Measurements from ENCODE around the gene SLC7A14. TPM values are rescaled to one million over a fixed set of nuclear protein-coding genes. Genes with fewer than 3 reads are reported as not detected.

Gene SLC7A14
- total RNA-seq, 2 experiments from 2014 or later = not detected

DNA sequence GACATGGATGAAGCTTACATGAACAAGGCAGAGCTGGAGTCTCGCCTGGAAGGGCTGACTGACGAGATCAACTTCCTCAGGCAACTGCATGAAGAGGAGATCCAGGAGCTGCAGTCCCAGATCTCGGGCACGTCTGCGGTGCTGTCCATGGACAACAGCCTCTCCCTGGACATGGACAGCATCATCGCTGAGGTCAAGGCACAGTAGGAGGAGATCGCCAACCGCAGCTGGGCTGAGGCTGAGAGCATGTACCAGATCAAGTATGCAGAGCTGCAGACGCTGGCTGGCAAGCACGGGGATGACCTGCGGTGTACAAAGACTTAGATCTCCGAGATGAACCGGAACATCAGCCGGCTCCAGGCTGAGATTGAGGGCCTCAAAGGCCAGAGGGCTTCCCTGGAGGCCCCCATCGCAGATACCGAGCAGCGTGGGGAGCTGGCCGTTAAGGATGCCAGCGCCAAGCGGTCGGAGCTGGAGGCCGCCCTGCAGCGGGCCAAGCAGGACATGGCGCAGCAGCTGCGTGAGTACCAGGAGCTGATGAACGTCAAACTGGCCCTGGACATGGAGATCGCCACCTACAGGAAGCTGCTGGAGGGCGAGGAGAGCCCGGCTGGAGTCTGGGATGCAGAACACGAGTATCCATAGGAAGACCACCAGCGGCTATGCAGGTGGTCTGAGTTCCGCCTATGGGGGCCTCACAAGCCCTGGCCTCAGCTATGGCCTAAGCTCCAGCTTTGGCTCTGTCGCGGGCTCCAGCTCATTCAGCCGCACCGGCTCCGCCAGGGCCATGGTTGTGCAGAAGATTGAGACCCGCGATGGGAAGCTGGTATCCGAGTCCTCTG lies 89.6 kb downstream of the SLC7A14 start:
- no peak for DNase-seq
- Mint-ChIP-seq H3K27ac (no peak overlapping the region), H3K9me3 (no peaks in the 10 kb centered on the region), H3K36me3 (ENCODE audit: low read depth) (no peaks in the 10 kb centered on the region), H3K4me1 (no peaks in the 10 kb centered on the region), H3K4me3 (no peak overlapping the region), H3K27me3 (peaks cover 4% of the 10 kb centered on the region)
- CTCF ChIA-PET = no interaction called here
- POLR2A ChIA-PET = no interaction called here

DNA sequence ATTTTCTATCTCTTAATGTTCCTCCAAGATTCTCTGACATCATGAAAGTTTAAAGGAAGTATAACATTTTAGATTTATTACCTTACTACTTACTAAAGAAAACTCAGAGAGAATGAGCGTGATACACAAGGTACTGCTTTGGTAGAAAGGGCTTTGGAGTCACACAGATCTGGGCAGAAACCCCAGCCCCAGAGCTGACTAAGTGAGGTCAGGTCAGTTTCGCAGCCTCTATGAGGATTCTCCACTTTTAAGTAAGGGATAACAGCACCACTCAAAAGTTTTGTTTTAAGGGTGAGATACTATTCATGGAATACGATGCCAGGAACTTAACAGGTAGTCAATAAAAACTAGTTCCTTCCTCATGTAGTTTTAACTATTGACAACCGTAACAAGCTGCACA lies 91.1 kb downstream of the SLC7A14 start:
- H3K36me3 Mint-ChIP-seq (ENCODE audit: low read depth) = no peaks in the 10 kb centered on the region
- no peaks in the 10 kb centered on the region for H3K4me1 Mint-ChIP-seq
- no peak overlapping the region for H3K4me3 Mint-ChIP-seq
- H3K27ac Mint-ChIP-seq = no peak overlapping the region
- peaks cover 2% of the 10 kb centered on the region for H3K27me3 Mint-ChIP-seq
- no peak for DNase-seq
- ChIA-PET CTCF (interaction anchor here (0.6 kb wide), 1 partner anchor 105 kb away, joined by 3 read pairs; no protein-coding TSS in a partner anchor), POLR2A (no interaction called here)
- H3K9me3 Mint-ChIP-seq = no peaks in the 10 kb centered on the region

DNA sequence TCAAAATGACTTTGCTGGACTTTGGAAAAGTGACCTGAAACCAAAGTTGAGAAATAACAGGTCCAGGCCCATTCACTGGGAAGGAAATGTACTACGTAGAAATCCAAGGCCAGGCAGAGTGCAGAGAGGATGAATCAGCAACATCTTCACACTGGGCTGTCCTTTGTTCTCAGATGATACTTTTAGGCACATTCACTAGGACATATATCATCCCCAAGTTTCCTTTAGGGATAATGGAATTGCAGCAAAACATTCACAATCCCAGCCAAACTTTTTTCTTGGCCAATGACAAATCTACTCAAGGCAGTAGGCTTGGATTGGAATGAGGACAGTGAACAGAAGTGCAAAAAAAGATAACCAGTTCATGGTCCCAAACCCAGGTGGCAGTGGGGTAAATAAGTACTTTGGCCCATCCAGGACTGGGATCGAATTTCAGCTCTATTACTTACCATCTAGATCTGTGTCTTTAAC lies 92.1 kb downstream of the SLC7A14 start:
- Mint-ChIP-seq H3K4me1 (no peaks in the 10 kb centered on the region), H3K27me3 (no peaks in the 10 kb centered on the region), H3K27ac (no peak overlapping the region), H3K4me3 (no peak overlapping the region), H3K9me3 (no peaks in the 10 kb centered on the region), H3K36me3 (ENCODE audit: low read depth) (no peaks in the 10 kb centered on the region)
- POLR2A ChIA-PET = no interaction called here
- DNase-seq = no peak
- CTCF ChIA-PET = interaction anchor here (0.5 kb wide), 1 partner anchor 1480 kb away, joined by 3 read pairs; no protein-coding TSS in a partner anchor

DNA sequence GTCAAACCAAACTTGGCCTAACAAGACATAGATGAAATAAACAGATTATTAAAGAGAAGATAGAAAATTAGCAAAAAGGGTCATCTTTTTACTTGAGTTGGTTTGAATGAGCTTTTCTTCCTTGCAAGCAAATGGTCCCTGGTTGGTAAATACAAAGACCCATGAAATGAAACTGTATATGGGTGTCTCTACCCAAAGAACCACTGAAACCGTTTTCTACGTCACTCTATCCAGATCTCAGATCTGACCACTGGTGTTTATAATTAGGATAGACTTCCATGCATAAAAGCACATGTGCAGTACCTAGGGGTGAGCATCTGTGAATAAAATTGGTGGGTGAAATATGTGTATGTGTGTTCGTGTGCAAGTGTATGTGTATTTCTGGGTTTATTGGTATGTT lies 94.0 kb downstream of the SLC7A14 start:
- Mint-ChIP-seq H3K36me3 (ENCODE audit: low read depth) (no peaks in the 10 kb centered on the region), H3K9me3 (no peaks in the 10 kb centered on the region), H3K4me1 (no peaks in the 10 kb centered on the region), H3K27ac (no peak overlapping the region), H3K27me3 (peaks cover 11% of the 10 kb centered on the region), H3K4me3 (no peak overlapping the region)
- no peak for DNase-seq
- ChIA-PET CTCF (no interaction called here), POLR2A (no interaction called here)

DNA sequence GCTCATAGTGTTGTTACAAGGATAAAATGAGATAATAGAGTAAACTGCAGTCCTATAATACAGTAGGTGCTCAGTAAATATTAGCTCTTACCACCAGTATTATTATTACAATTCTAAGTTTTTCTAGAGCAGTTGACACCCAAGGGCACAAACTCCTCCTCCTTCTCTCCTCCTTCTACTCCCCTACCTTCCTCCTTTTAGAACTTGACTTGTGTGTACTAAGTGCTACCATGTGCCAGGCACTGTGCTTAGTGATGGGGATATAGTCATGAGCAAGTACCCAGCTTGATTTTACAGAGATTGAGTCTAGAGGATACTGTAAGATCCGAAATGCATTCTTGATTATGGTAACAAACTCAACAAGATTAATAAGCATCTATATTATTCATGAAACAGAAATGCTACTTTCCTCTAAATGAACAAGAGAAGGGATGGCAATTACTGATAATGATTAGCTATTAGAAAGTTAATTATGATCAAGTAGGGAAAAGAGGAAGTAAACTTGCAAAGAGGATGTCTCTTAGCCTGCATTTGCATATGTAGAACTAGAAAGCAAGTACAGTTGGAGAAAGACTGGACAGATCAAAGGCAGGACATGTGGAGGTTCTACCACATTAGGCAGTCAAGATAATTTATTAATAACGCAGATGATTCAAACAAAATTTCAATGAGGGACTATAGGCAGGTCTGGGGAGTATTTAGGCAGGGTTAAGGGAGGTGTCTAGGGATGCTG lies 94.9 kb downstream of the SLC7A14 start:
- DNase-seq = no peak
- Mint-ChIP-seq H3K36me3 (ENCODE audit: low read depth) (no peaks in the 10 kb centered on the region), H3K4me1 (no peaks in the 10 kb centered on the region), H3K27ac (no peak overlapping the region), H3K4me3 (no peak overlapping the region), H3K9me3 (no peaks in the 10 kb centered on the region), H3K27me3 (peaks cover 18% of the 10 kb centered on the region)
- CTCF ChIA-PET = interaction anchor here (0.7 kb wide), 1 partner anchor 9 kb away, joined by 3 read pairs; no protein-coding TSS in a partner anchor
- POLR2A ChIA-PET = no interaction called here

DNA sequence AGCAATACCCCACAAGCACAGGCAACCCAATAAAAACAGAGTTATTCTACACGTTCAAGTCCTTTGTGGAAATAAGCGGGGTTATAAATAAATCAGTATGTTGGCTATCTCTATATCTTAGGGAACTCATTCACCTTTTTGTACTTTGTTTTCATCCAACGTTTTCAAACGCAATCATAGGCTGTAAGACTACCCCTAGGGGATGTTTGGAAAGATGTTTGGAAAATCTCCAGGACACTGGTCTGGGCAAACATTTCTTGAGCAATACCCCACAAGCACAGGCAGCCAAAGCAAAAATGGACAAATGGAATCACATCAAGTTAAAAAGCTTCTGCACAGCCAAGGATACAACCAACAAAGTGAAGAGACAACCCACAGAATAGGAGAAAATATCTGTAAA lies 97.1 kb downstream of the SLC7A14 start:
- no peak overlapping the region for H3K4me3 Mint-ChIP-seq
- peaks cover 18% of the 10 kb centered on the region for H3K27me3 Mint-ChIP-seq
- ChIA-PET CTCF (no interaction called here), POLR2A (no interaction called here)
- no peak for DNase-seq
- H3K36me3 Mint-ChIP-seq (ENCODE audit: low read depth) = no peaks in the 10 kb centered on the region
- H3K9me3 Mint-ChIP-seq = no peaks in the 10 kb centered on the region
- H3K27ac Mint-ChIP-seq = no peak overlapping the region
- no peaks in the 10 kb centered on the region for H3K4me1 Mint-ChIP-seq

- H3K36me3 Mint-ChIP-seq (ENCODE audit: low read depth) = no peaks in the 10 kb centered on the region
- no peak overlapping the region for H3K27ac Mint-ChIP-seq
- no peaks in the 10 kb centered on the region for H3K9me3 Mint-ChIP-seq
- POLR2A ChIA-PET = no interaction called here
- no peaks in the 10 kb centered on the region for H3K4me1 Mint-ChIP-seq
- peaks cover 18% of the 10 kb centered on the region for H3K27me3 Mint-ChIP-seq
- CTCF ChIA-PET = interaction anchor here (0.6 kb wide), 2 partner anchors 22 to 295 kb away, joined by 3 read pairs; no protein-coding TSS in a partner anchor
- no peak for DNase-seq
- no peak overlapping the region for H3K4me3 Mint-ChIP-seq
Observed at GRCh38 chr3:170487031-170487430, 98.8 kb downstream of the SLC7A14 start.

DNA sequence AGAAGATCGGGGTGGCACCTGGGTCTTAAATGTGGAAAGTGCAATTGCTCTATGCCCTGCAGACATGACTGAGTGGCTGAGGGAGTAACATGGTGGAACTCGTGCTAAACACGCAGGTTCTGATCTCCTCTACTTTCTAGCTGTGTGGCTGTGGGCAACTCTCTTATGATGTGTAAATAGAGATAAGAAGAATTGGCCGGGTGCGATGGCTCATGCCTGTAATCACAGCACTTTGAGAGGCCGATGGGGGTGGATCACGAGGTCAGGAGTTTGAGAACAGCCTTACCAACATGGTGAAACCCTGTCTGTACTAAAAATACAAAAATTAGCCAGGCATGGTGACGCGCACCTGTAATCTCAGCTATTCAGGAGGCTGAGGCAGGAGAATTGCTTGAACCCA lies 99.5 kb downstream of the SLC7A14 start:
- Mint-ChIP-seq H3K27ac (no peak overlapping the region), H3K4me1 (no peaks in the 10 kb centered on the region), H3K9me3 (no peaks in the 10 kb centered on the region), H3K36me3 (ENCODE audit: low read depth) (no peaks in the 10 kb centered on the region), H3K27me3 (peaks cover 18% of the 10 kb centered on the region), H3K4me3 (no peak overlapping the region)
- ChIA-PET POLR2A (no interaction called here), CTCF (interaction anchor here (0.6 kb wide), 1 partner anchor 21 kb away, joined by 3 read pairs; no protein-coding TSS in a partner anchor)
- no peak for DNase-seq

GRCh38 chr3:170485696-170486095 lies 100.2 kb downstream of the SLC7A14 start:
- DNase-seq = no peak
- Mint-ChIP-seq H3K9me3 (no peaks in the 10 kb centered on the region), H3K27me3 (peaks cover 18% of the 10 kb centered on the region), H3K36me3 (ENCODE audit: low read depth) (no peaks in the 10 kb centered on the region), H3K4me3 (no peak overlapping the region), H3K27ac (no peak overlapping the region), H3K4me1 (no peaks in the 10 kb centered on the region)
- POLR2A ChIA-PET = no interaction called here
- CTCF ChIA-PET = no interaction called here

- ChIA-PET CTCF (no interaction called here), POLR2A (no interaction called here)
- no peak for DNase-seq
- Mint-ChIP-seq H3K27me3 (peaks cover 18% of the 10 kb centered on the region), H3K27ac (no peak overlapping the region), H3K4me1 (no peaks in the 10 kb centered on the region), H3K4me3 (no peak overlapping the region), H3K9me3 (no peaks in the 10 kb centered on the region), H3K36me3 (ENCODE audit: low read depth) (no peaks in the 10 kb centered on the region)
Observed at GRCh38 chr3:170485294-170485693, 100.6 kb downstream of the SLC7A14 start.

DNA sequence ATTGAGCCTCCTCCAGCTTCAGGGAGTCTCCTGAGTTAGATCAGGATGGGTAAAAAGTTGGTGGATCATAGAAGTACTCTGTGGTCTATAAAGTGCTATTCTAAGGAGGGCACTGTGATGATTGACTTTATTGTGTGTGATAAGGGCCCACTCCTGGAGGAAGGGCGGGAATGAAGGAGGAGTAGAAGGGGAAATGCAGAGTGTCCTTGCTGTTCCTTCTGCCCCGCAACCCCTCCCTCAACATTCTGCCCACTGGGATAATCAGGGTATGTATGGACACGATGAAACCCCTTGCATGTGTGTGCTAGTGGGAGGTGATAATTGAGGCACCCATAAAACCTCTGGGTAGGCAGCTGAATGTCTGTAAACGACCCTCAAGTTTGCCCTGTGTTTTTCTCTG lies 101.0 kb downstream of the SLC7A14 start:
- no peak for DNase-seq
- Mint-ChIP-seq H3K27me3 (peaks cover 18% of the 10 kb centered on the region), H3K36me3 (ENCODE audit: low read depth) (no peaks in the 10 kb centered on the region), H3K9me3 (no peaks in the 10 kb centered on the region), H3K4me3 (no peak overlapping the region), H3K27ac (no peak overlapping the region), H3K4me1 (no peaks in the 10 kb centered on the region)
- POLR2A ChIA-PET = no interaction called here
- CTCF ChIA-PET = no interaction called here

DNA sequence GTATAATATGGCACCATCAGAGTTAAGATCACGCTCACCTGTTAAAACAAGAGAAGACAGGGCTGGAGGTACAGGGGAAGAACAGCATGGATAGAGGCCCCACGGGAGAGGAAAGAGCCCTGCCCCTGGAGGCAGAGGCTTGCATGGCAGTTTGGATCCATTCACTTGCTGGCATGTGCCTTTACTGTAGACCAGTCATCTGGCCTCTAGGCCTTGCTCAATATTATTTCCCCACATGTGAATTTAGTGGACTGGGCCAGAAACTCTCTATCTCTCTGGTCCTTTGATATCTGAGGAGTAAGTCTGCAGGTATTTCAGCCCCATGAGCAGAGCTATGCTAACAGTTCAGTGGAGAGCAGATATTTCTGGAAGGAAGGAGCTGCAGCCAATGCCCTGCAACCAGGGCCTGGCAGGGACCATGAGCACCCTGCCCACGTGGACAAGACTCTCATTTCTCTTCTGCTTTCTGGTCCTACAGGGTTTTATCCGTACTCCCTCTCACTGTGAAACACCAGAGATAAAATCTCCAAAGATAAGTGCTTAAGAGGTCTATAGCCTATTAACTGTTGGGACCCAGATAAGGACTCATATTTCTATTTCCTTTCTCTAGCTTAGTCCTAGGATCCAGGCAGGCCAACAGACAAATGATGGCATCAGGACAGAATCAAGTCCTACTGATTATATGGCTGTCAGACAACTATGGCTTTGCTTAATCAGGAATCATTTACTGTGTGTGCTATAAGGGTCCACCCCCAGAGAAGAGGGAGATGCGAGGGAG lies 102.2 kb downstream of the SLC7A14 start:
- H3K36me3 Mint-ChIP-seq (ENCODE audit: low read depth) = no peaks in the 10 kb centered on the region
- ChIA-PET POLR2A (no interaction called here), CTCF (no interaction called here)

GRCh38 chr3:170482199-170482598 lies 103.7 kb downstream of the SLC7A14 start:
- Mint-ChIP-seq H3K27ac (no peak overlapping the region), H3K4me3 (no peak overlapping the region), H3K27me3 (peaks cover 9% of the 10 kb centered on the region), H3K9me3 (no peaks in the 10 kb centered on the region), H3K4me1 (no peaks in the 10 kb centered on the region), H3K36me3 (ENCODE audit: low read depth) (no peaks in the 10 kb centered on the region)
- DNase-seq = no peak
- ChIA-PET CTCF (no interaction called here), POLR2A (no interaction called here)

More for the DNA sequence above, 102.2 kb downstream of the SLC7A14 start:
- peaks cover 18% of the 10 kb centered on the region for H3K27me3 Mint-ChIP-seq
- no peak for DNase-seq
- no peaks in the 10 kb centered on the region for H3K4me1 Mint-ChIP-seq
- no peaks in the 10 kb centered on the region for H3K9me3 Mint-ChIP-seq
- H3K27ac Mint-ChIP-seq = no peak overlapping the region
- no peak overlapping the region for H3K4me3 Mint-ChIP-seq
